Measurements from ENCODE around the gene ITFG1.
"Not testable (repeated sequence)": the region's sequence is repeated elsewhere in the genome, so short reads cannot be mapped to it uniquely, and the experiment has no call there.

The ITFG1 gene

GRCh38 chr16:47175152-47175551 lies 285.7 kb downstream of the ITFG1 start:
- no peaks in the 10 kb centered on the region for H3K4me1 Mint-ChIP-seq
- ATAC-seq, result no peak
- no peak overlapping the region for H3K4me3 Mint-ChIP-seq
- H3K36me3 Mint-ChIP-seq (ENCODE audit: low read depth), result peaks cover 9% of the 10 kb centered on the region
- no peaks in the 10 kb centered on the region for H3K27me3 Mint-ChIP-seq
- no peak overlapping the region for H3K27ac Mint-ChIP-seq
- no peaks in the 10 kb centered on the region for H3K9me3 Mint-ChIP-seq
- DNase-seq, result no peak

- Mint-ChIP-seq H3K9me3 (no peaks in the 10 kb centered on the region), H3K27ac (no peak overlapping the region), H3K4me3 (no peak overlapping the region), H3K27me3 (no peaks in the 10 kb centered on the region), H3K36me3 (ENCODE audit: low read depth) (peaks cover 15% of the 10 kb centered on the region), H3K4me1 (no peaks in the 10 kb centered on the region)
- no peak for DNase-seq
- ATAC-seq, result no peak
Observed at GRCh38 chr16:47162670-47163420, 298.0 kb downstream of the ITFG1 start.

- Mint-ChIP-seq H3K27ac (no peak overlapping the region), H3K9me3 (no peaks in the 10 kb centered on the region), H3K4me3 (no peak overlapping the region), H3K36me3 (ENCODE audit: low read depth) (peaks cover 24% of the 10 kb centered on the region), H3K4me1 (no peaks in the 10 kb centered on the region), H3K27me3 (no peaks in the 10 kb centered on the region)
- ATAC-seq (no peak), DNase-seq (no peak)
Observed at GRCh38 chr16:47161464-47161863, 299.4 kb downstream of the ITFG1 start.

GRCh38 chr16:47160422-47160821 lies 300.4 kb downstream of the ITFG1 start:
- H3K4me1 Mint-ChIP-seq, result no peaks in the 10 kb centered on the region
- no peak overlapping the region for H3K4me3 Mint-ChIP-seq
- ATAC-seq, result no peak
- H3K27ac Mint-ChIP-seq, result no peak overlapping the region
- H3K27me3 Mint-ChIP-seq, result no peaks in the 10 kb centered on the region
- peaks cover 23% of the 10 kb centered on the region for H3K36me3 Mint-ChIP-seq (ENCODE audit: low read depth)
- no peak for DNase-seq
- no peaks in the 10 kb centered on the region for H3K9me3 Mint-ChIP-seq

- H3K9me3 Mint-ChIP-seq, result no peaks in the 10 kb centered on the region
- no peaks in the 10 kb centered on the region for H3K4me1 Mint-ChIP-seq
- no peak overlapping the region for H3K4me3 Mint-ChIP-seq
- H3K27ac Mint-ChIP-seq, result no peak overlapping the region
- no peak for DNase-seq
- ATAC-seq, result no peak
- peaks cover 25% of the 10 kb centered on the region for H3K36me3 Mint-ChIP-seq (ENCODE audit: low read depth)
- H3K27me3 Mint-ChIP-seq, result no peaks in the 10 kb centered on the region
Observed at GRCh38 chr16:47158992-47159391, 301.9 kb downstream of the ITFG1 start.

- Mint-ChIP-seq H3K4me1 (no peaks in the 10 kb centered on the region), H3K9me3 (peaks cover 9% of the 10 kb centered on the region), H3K36me3 (ENCODE audit: low read depth) (peaks cover 47% of the 10 kb centered on the region), H3K27me3 (no peaks in the 10 kb centered on the region), H3K27ac (no peak overlapping the region), H3K4me3 (no peak overlapping the region)
- no peak for DNase-seq
- ATAC-seq, result no peak
Observed at GRCh38 chr16:47156680-47157215, 304.1 kb downstream of the ITFG1 start.

- H3K27me3 Mint-ChIP-seq, H3K4me3 Mint-ChIP-seq, ATAC-seq, H3K27ac Mint-ChIP-seq, DNase-seq, H3K4me1 Mint-ChIP-seq: not testable (repeated sequence)
- H3K9me3 Mint-ChIP-seq, result peaks cover 14% of the 10 kb centered on the region
- H3K36me3 Mint-ChIP-seq (ENCODE audit: low read depth), result peaks cover 34% of the 10 kb centered on the region
Observed at GRCh38 chr16:47152501-47152900, 308.4 kb downstream of the ITFG1 start.

GRCh38 chr16:47150067-47150466 lies 310.8 kb downstream of the ITFG1 start:
- DNase-seq, result no peak
- no peak for ATAC-seq
- H3K27ac Mint-ChIP-seq, result no peak overlapping the region
- H3K36me3 Mint-ChIP-seq (ENCODE audit: low read depth), result peaks cover 24% of the 10 kb centered on the region
- peaks cover 14% of the 10 kb centered on the region for H3K9me3 Mint-ChIP-seq
- no peaks in the 10 kb centered on the region for H3K4me1 Mint-ChIP-seq
- peaks cover 7% of the 10 kb centered on the region for H3K27me3 Mint-ChIP-seq
- H3K4me3 Mint-ChIP-seq, result no peak overlapping the region

- peak overlapping the region; percentile 62 for H3K4me3 Mint-ChIP-seq
- H3K27ac Mint-ChIP-seq, result peak overlapping the region; percentile 43
- no peak for DNase-seq
- H3K4me1 Mint-ChIP-seq, result peaks cover 23% of the 10 kb centered on the region
- no peaks in the 10 kb centered on the region for H3K9me3 Mint-ChIP-seq
- H3K27me3 Mint-ChIP-seq, result peaks cover 33% of the 10 kb centered on the region
- H3K36me3 Mint-ChIP-seq (ENCODE audit: low read depth), result no peaks in the 10 kb centered on the region
- ATAC-seq, result no peak
Observed at GRCh38 chr16:47144559-47144877, 316.3 kb downstream of the ITFG1 start.

GRCh38 chr16:47143677-47144558 lies 316.9 kb downstream of the ITFG1 start, which contains the start of gene NETO2:
TSS of gene NETO2 (minus strand) at chr16:47143945. CDS start at chr16:47143612, 333 bp downstream.
- peaks cover 33% of the 10 kb centered on the region for H3K27me3 Mint-ChIP-seq
- peak within 1 kb of the TSS; percentile 79 for H3K4me3 Mint-ChIP-seq
- peak within 1 kb of the TSS; percentile 43 for H3K27ac Mint-ChIP-seq
- ATAC-seq (peak; percentile 62), DNase-seq (peak; percentile 61)
- no peaks in the 10 kb centered on the region for H3K9me3 Mint-ChIP-seq
- H3K36me3 Mint-ChIP-seq (ENCODE audit: low read depth), result no peaks in the 10 kb centered on the region
- peaks cover 23% of the 10 kb centered on the region for H3K4me1 Mint-ChIP-seq

- H3K4me3 Mint-ChIP-seq, result peak overlapping the region; percentile 79
- peak; percentile 78 for ATAC-seq
Observed at GRCh38 chr16:47142821-47143676, 317.8 kb downstream of the ITFG1 start.

GRCh38 chr16:47142486-47142820 lies 318.4 kb downstream of the ITFG1 start:
- Mint-ChIP-seq H3K4me1 (peaks cover 27% of the 10 kb centered on the region), H3K4me3 (peak overlapping the region; percentile 79), H3K27me3 (peaks cover 35% of the 10 kb centered on the region), H3K36me3 (ENCODE audit: low read depth) (no peaks in the 10 kb centered on the region), H3K27ac (peak overlapping the region; percentile 46), H3K9me3 (no peaks in the 10 kb centered on the region)
- DNase-seq (no peak), ATAC-seq (no peak)

More at GRCh38 chr16:47142821-47143676, 317.8 kb downstream of the ITFG1 start:
- Mint-ChIP-seq H3K27me3 (peaks cover 35% of the 10 kb centered on the region), H3K27ac (no peak overlapping the region), H3K36me3 (ENCODE audit: low read depth) (no peaks in the 10 kb centered on the region), H3K9me3 (no peaks in the 10 kb centered on the region), H3K4me1 (peaks cover 23% of the 10 kb centered on the region)
- DNase-seq, result peak; percentile 69

- peak; percentile 78 for DNase-seq
- Mint-ChIP-seq H3K9me3 (no peaks in the 10 kb centered on the region), H3K4me1 (peaks cover 28% of the 10 kb centered on the region), H3K27ac (peak overlapping the region; percentile 46), H3K4me3 (peak overlapping the region; percentile 79), H3K36me3 (ENCODE audit: low read depth) (no peaks in the 10 kb centered on the region), H3K27me3 (peaks cover 35% of the 10 kb centered on the region)
- ATAC-seq, result peak; percentile 79
Observed at GRCh38 chr16:47141773-47142485, 318.9 kb downstream of the ITFG1 start.

GRCh38 chr16:47140686-47141085 lies 320.2 kb downstream of the ITFG1 start:
- ATAC-seq (no peak), DNase-seq (no peak)
- Mint-ChIP-seq H3K4me1 (peaks cover 31% of the 10 kb centered on the region), H3K36me3 (ENCODE audit: low read depth) (no peaks in the 10 kb centered on the region), H3K27ac (no peak overlapping the region), H3K4me3 (no peak overlapping the region), H3K27me3 (peaks cover 33% of the 10 kb centered on the region), H3K9me3 (no peaks in the 10 kb centered on the region)
